Lower leg skin (tissue), 4 donors: ENCODE measurements around the gene SNX24. TPM values are rescaled to one million over a fixed set of nuclear protein-coding genes. Genes with fewer than 3 reads are reported as not detected.

Experiments
- DNase-seq, 2 donors: peaks; one replicate each; pipeline ENCODE4 v3.0.0-alpha.2; 2019; ENCODE audit warnings: low spot score in 2 of 2
- H3K4me3 ChIP-seq: fragments of 200-600 bp; sonication (generic); 2 replicates; pipeline ENCODE4 v1.5.1; 2017; ENCODE audit warnings: mild to moderate bottlenecking, low read depth; ENCODE audit not compliant: poor library complexity, severe bottlenecking
- CTCF ChIP-seq, 3 donors: fragments of 450-650 bp; IDR thresholded peaks; one replicate each; pipeline ENCODE4 v1.5.1; 2016; ENCODE audit warnings: antibody characterized with exemption in 3 of 3, mild to moderate bottlenecking in 3 of 3, moderate library complexity in 2 of 3
- POLR2A ChIP-seq, 2 donors: fragments of 450-650 bp; IDR thresholded peaks; one replicate each; pipeline ENCODE4 v1.6.1; 2016 to 2017; ENCODE audit warnings: antibody characterized with exemption in 2 of 2, mild to moderate bottlenecking in 1 of 2, moderate library complexity in 1 of 2
- WGBS, 2 donors: methylation state at CpG; one replicate each; pipeline ENCODE4 v1.1.5; 2018; 5-methylcytosine and 5-hydroxymethylcytosine counted together
- intact Hi-C: fragments of 100-400 bp; cut with DNase I; formaldehyde crosslinking; loops from one replicate; pipeline ENCODE4 v1.15.0; 2023; ENCODE audit warnings: low total_unique reads
- total RNA-seq, 4 donors: library from RNA; depleted of rRNA; stranded (reverse); fragments of >200 nt; gene quantifications; one replicate each; pipeline ENCODE4 v1.1.0, GENCODE V29; 2016

The SNX24 gene
- total RNA-seq, 4 donors from 2014 or later, result 20.1 to 28.1 (median 20.9) TPM

GRCh38 chr5:123047706-123048105 is 202.3 kb downstream of the SNX24 start:
- DNase-seq, result no peak
- WGBS, 2 donors, result 92 to 100% methylated on average over 1 of the region's 1 CpG
- TF ChIP-seq POLR2A (IDR thresholded peaks at IDR 0.05) (no peak), CTCF (IDR thresholded peaks at IDR 0.05) (no peak)
- no peak overlapping the region for H3K4me3 ChIP-seq
- intact Hi-C loops, result no loop called here

- no peak for TF ChIP-seq CTCF (IDR thresholded peaks at IDR 0.05)
- no peak for TF ChIP-seq POLR2A (IDR thresholded peaks at IDR 0.05)
- H3K4me3 ChIP-seq, result no peak overlapping the region
- intact Hi-C loops, result no loop called here
- DNase-seq, result no peak
- WGBS, 2 donors, result 79 to 82% methylated on average over 2 of the region's 2 CpGs
Observed at GRCh38 chr5:123051206-123051605, 205.8 kb downstream of the SNX24 start.

Other genes with a start within 250 kb of the SNX24 start
- 10 to 100 TPM; 35.5 to 44.8 (median 41.6) TPM for gene SNX2, start 70.5 kb upstream of the SNX24 start, total RNA-seq
- gene PPIC, start 191.1 kb downstream of the SNX24 start, total RNA-seq, result 10 to 100 TPM; 11.3 to 17.5 (median 15.8) TPM
- gene PRDM6, start 243.6 kb downstream of the SNX24 start, total RNA-seq, result under 1 TPM in 3 of 4 donors, not detected in 1; 0.10 to 0.80 (median 0.16) TPM